Activated CD8-positive, alpha-beta memory T cell treated with anti-CD3 and anti-CD28 coated beads for 4 hours (primary cell): Measurements from ENCODE around the gene LRFN2.

Experiments
- DNase-seq, 2 donors: peaks; one replicate each; pipeline ENCODE4 v3.0.0-alpha.2; 2020; ENCODE audit warnings: low read depth in 2 of 2

LRFN2 gene

GRCh38 chr6:40586369-40587201, 579 bp downstream of the LRFN2 start:
- DNase-seq = no peak

- no peak for DNase-seq
Measured at GRCh38 chr6:40585651-40586269, 1.4 kb downstream of the LRFN2 start.

- no peak for DNase-seq
Measured at GRCh38 chr6:40585223-40585622, 1.9 kb downstream of the LRFN2 start.

GRCh38 chr6:40584741-40585140, 2.4 kb downstream of the LRFN2 start:
- DNase-seq = no peak

- DNase-seq = no peak
Measured at GRCh38 chr6:40583709-40584108, 3.5 kb downstream of the LRFN2 start.

- no peak for DNase-seq
Measured at GRCh38 chr6:40582892-40583291, 4.3 kb downstream of the LRFN2 start.

GRCh38 chr6:40579101-40579500, 8.1 kb downstream of the LRFN2 start:
- DNase-seq = no peak

DNA sequence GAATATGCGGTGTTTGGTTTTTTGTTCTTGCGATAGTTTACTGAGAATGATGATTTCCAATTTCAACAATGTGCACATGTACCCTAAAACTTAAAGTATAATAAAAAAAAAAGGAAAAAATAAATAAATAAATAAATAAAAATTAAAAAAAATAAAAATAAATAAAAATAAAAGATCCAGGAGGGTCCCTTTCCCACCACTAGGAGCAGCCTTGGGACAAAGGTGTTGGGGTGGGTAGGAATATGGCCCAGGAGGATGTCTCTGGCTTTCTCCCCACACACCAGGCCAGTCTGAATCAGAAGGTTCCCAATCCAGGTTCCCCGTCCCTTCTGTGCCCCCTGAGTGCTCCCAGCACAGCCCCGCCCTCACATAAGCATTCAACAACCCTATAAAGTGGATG, 9.5 kb downstream of the LRFN2 start:
- no peak for DNase-seq

GRCh38 chr6:40573221-40573620, 13.9 kb downstream of the LRFN2 start:
- DNase-seq = no peak

- DNase-seq = no peak
Measured at GRCh38 chr6:40569162-40569910, 17.8 kb downstream of the LRFN2 start.

DNA sequence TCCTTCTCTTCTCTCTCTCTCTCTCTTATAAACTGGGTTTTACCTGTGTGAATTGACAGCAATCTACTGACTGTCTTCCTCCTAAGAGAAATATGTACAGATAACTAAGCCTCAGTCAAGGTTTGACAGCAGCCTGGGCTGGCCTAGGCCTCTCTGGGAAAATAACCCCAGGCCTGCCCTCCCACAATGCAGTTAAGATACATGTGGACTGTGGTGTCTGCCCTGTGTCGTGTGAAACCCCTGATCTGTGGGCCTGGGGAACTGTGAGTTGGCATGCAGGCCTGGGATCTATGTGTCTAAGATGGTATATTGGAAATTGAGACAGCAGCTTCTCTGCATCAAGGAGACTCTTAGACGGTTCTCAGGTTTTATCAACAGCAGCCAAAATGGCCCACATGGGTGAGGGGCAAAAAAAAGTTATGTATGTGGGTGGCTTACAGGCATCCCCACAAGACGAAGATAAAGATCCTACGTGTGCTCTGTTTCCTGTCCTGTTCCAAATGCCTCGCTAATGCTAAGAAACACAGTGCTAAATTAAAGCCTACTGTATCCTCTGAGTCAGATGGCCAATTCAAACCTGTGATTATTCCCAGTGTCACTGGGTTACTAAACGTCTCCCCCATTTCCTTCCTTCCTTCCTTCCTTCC, 19.0 kb downstream of the LRFN2 start:
- no peak for DNase-seq

DNA sequence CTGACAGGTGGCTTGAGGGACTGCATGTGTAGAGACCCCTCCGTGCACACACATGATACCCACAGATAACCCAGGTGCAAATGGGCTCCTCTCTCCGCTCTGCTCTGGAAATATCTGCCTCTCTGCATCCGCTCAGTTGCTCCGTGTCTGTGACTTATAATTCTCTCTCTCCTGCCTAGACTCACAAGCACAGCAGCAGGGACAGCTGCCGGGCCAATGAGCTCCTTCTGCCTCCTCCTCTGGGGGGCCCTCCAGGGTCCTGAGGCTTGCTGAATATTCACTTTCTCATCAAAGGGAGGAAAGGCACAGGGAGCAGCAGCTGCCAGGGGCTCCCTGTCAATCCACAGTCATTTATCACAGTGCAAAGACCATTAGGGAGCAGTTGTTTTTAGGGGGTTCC, 24.1 kb downstream of the LRFN2 start:
- DNase-seq = no peak

- DNase-seq = no peak
Measured at GRCh38 chr6:40559056-40559455, 28.1 kb downstream of the LRFN2 start.

- DNase-seq = no peak
Measured at GRCh38 chr6:40558102-40558501, 29.1 kb downstream of the LRFN2 start.

DNA sequence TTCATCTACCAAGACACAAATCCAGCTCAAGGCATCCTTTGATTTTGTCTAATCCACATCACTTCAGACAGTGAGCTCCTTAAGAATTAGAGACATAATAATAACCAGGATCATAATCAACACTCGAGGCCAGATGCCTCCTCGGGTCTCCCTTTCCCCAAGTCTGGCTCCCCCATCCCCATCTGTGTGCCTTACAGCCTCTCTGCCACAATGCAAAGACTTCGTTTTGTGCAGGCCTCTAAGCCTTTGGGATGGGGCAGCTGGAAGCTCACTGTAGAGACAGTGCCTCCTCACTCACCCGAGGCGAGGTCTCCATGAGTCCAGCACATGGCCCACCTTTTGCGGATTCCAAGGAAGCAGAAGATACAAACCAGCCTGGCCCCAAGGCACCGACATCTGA, 30.3 kb downstream of the LRFN2 start:
- DNase-seq = no peak

GRCh38 chr6:40556023-40556422, 31.1 kb downstream of the LRFN2 start:
- DNase-seq = no peak

DNA sequence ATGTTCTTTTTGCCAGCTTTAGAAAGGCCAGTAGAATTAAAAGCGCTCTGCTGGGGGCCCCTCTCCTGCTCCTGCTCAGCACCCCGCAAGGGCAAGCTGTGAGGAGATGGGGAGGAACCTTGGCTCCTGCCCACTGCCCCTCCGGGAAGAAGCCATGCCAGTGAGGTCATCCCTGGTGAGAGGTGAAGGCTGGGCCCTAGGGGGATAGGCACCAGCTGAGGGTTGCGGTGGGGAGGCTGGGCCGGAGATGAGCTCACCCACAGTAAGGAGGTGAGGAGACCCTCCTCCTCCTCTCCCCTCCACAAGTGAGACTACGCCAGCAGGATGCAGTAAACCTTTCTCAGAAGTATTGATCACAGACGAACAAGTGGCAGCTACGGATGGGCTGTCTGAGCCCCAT, 32.1 kb downstream of the LRFN2 start:
- DNase-seq = no peak

GRCh38 chr6:40552941-40553340, 34.2 kb downstream of the LRFN2 start:
- DNase-seq = no peak

- no peak for DNase-seq
Measured at GRCh38 chr6:40551966-40552505, 35.1 kb downstream of the LRFN2 start.

DNA sequence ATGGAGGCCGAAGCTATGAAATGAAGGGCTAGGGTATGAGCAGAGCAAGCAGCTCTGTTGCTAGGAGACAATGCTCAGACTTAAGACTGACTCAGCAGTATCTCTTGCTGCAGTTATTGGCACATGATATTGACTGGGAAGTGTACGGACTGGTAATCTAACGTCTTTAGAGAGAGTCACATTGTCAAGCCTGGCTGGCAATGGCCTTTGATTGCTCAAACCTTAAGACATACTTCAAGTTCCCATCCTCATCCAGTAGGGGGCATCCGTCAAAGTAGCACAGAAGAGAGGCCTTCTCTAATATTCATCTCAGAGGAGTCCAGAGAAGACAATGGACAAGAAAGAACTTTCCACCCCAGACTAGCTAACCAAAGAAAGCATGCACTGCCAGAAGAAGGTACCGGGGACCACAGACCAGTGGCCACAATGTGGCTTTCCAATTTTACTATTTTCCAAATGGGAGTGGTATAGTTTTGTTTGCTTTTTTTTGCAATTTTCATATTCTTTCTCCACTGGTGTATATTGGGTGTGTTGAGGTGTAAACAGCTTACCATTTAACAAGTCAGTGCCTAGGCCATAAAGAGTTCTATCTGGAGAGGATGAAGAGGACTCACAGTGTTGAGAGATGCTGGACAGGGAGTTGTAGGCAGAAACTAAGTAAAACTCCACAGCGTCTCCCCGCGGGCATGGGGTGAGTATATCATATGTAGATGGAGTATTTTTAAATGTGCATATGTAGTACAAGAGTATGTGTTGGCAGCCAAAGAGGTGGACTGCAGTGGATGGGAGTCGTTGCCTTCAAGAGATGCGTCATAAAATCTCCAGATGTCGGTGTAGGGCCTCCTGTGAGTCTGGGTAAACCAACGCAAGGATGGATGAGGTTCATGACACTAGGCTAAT, 36.7 kb downstream of the LRFN2 start:
- DNase-seq = no peak

GRCh38 chr6:40545954-40546353, 41.2 kb downstream of the LRFN2 start:
- DNase-seq = no peak
